Measurements from ENCODE around the gene AMPD2.
"Not testable (repeated sequence)": the region's sequence is repeated elsewhere in the genome, so short reads cannot be mapped to it uniquely, and the experiment has no call there.

The AMPD2 gene

GRCh38 chr1:109676683-109677381, 57.2 kb downstream of the AMPD2 start:
- not testable (repeated sequence) for FAIRE-seq; DNase-seq (ENCODE audit: low spot score)

- no peak for FAIRE-seq
- DNase-seq (ENCODE audit: low spot score) = no peak
These were observed 57.8 kb downstream of the AMPD2 start for GRCh38 chr1:109677459-109677858.

- not testable (repeated sequence) for FAIRE-seq; DNase-seq (ENCODE audit: low spot score)
These were observed 59.0 kb downstream of the AMPD2 start for GRCh38 chr1:109678637-109679036.

Data from RCC 7860 (cell line).